GM12878 (cell line): ENCODE data around the gene ZNF792. TPM values are rescaled to one million over a fixed set of nuclear protein-coding genes. Genes with fewer than 3 reads are reported as not detected.

Experiments
- ATAC-seq: fragments of 200-7000 bp; cut with Tn5 transposase; 3 replicates; pipeline ENCODE4 v1.9.1; 2020; ENCODE audit warnings: mild to moderate bottlenecking, moderate library complexity
- BruUV-seq: library from RNA; stranded (reverse); fragments of 400-500 nt; replicated peaks from 2 replicates; lab custom pipeline; 2021; lab: Mats Ljungman, UMichigan
- CTCF ChIA-PET: fragments of 300-600 bp; sonication (Branson Sonifier 250); formaldehyde crosslinking; extraction: SDS; loops from one replicate; lab custom pipeline; 2021; ENCODE audit warnings: inconsistent platforms; lab: Yijun Ruan, JAX
- POLR2A ChIA-PET: fragments of 350-600 bp; formaldehyde crosslinking; extraction: SDS; loops from one replicate; lab custom pipeline; 2021; ENCODE audit warnings: inconsistent platforms; lab: Charles Lee
- RAD21 ChIA-PET: fragments of 300-600 bp; sonication (Branson Sonifier 250); formaldehyde crosslinking; loops from one replicate; lab custom pipeline; 2023; ENCODE audit warnings: antibody characterized with exemption; ENCODE audit not compliant: unreplicated experiment; lab: Charles Lee
- SMC1A ChIA-PET: fragments of 300-600 bp; sonication (Branson Sonifier 250); formaldehyde crosslinking; loops from one replicate; lab custom pipeline; 2023; ENCODE audit not compliant: unreplicated experiment, uncharacterized antibody; lab: Charles Lee
- DNase-seq: peaks from one replicate; pipeline ENCODE4 v3.0.0-alpha.2; 2011; ENCODE audit warnings: low read depth, low spot score
- FAIRE-seq: peaks from 3 replicates; lab custom pipeline; 2011; peaks lifted over from hg19 to GRCh38; lab: Jason Lieb, UNC
- H2AFZ ChIP-seq: 2 replicates; pipeline ENCODE4 v1.6.0; 2011; ENCODE audit warnings: low read depth, low read length, control low read depth; ENCODE audit not compliant: control insufficient read depth
- H3K27ac ChIP-seq: 2 replicates; pipeline ENCODE4 v1.5.1; 2011; ENCODE audit warnings: control low read depth; ENCODE audit not compliant: control insufficient read depth, insufficient read depth
- H3K27me3 ChIP-seq, 2 experiments: replicated peaks in 1 of 2; 2 replicates each; pipeline versions ENCODE4 v1.6.0 to v1.6.1; 2011; ENCODE audit warnings: low read length in 1 of 2; ENCODE audit not compliant: control insufficient read depth in 2 of 2, insufficient read depth in 2 of 2
- H3K36me3 ChIP-seq, 2 experiments: 2 replicates each; pipeline ENCODE4 v1.5.1; 2011; ENCODE audit warnings: low read length in 1 of 2; ENCODE audit not compliant: control insufficient read depth in 2 of 2, insufficient read depth in 2 of 2
- H3K4me1 ChIP-seq: 2 replicates; pipeline ENCODE4 v1.6.1; 2011; ENCODE audit warnings: mild to moderate bottlenecking, low read length, moderate library complexity, mixed read lengths; ENCODE audit not compliant: control insufficient read depth, insufficient read depth
- H3K4me2 ChIP-seq: 2 replicates; pipeline ENCODE4 v1.6.0; 2011; ENCODE audit warnings: control low read depth; ENCODE audit not compliant: control insufficient read depth, insufficient read depth
- H3K4me3 ChIP-seq: fragments of 200-600 bp; sonication (generic); 2 replicates; pipeline ENCODE4 v1.5.1; 2016
- H3K79me2 ChIP-seq: 2 replicates; pipeline ENCODE4 v1.6.0; 2011; ENCODE audit warnings: low read length; ENCODE audit not compliant: control insufficient read depth, insufficient read depth
- H3K9ac ChIP-seq: 2 replicates; pipeline ENCODE4 v1.8.0; 2011; ENCODE audit warnings: low read length, control low read depth, mixed read lengths; ENCODE audit not compliant: control insufficient read depth, insufficient read depth
- H3K9me3 ChIP-seq: replicated peaks from 3 replicates; pipeline ENCODE4 v1.5.1; 2011; ENCODE audit warnings: mild to moderate bottlenecking, low read length; ENCODE audit not compliant: control insufficient read depth, insufficient read depth
- H4K20me1 ChIP-seq: 2 replicates; pipeline ENCODE4 v1.6.0; 2011; ENCODE audit not compliant: control insufficient read depth, insufficient read depth
- ASH2L ChIP-seq: fragments of 300-600, 200-600 bp; sonication (generic); IDR thresholded peaks from 2 replicates; pipeline ENCODE4 v1.6.1; 2017; ENCODE audit warnings: low read depth, mild to moderate bottlenecking, borderline replicate concordance
- BHLHE40 ChIP-seq, 2 experiments: fragments of 450-650 bp in 1 of 2; IDR thresholded peaks; 2 replicates each; pipeline ENCODE4 v1.6.1; 2011 to 2017; ENCODE audit warnings: low read depth in 2 of 2, borderline replicate concordance in 1 of 2, improper control_type of control experiment in 1 of 2, low read length in 1 of 2, mild to moderate bottlenecking in 1 of 2
- CBX3 ChIP-seq: fragments of 200-600 bp; sonication (generic); IDR thresholded peaks from 2 replicates; pipeline ENCODE4 v1.6.1; 2016; ENCODE audit warnings: low read depth, borderline replicate concordance
- CREM ChIP-seq: IDR thresholded peaks from 2 replicates; pipeline ENCODE4 v1.6.1; 2014; ENCODE audit warnings: antibody characterized with exemption, low read depth
- ELK1 ChIP-seq: IDR thresholded peaks from 2 replicates; pipeline ENCODE4 v1.6.1; 2012; ENCODE audit warnings: low read depth, low read length, improper control_type of control experiment
- ESRRA ChIP-seq: IDR thresholded peaks from 2 replicates; pipeline ENCODE4 v1.6.1; 2012; ENCODE audit warnings: mild to moderate bottlenecking, low read length, improper control_type of control experiment
- KDM1A ChIP-seq: fragments of 200-600 bp; sonication (generic); IDR thresholded peaks from 2 replicates; pipeline ENCODE4 v1.6.1; 2016; ENCODE audit warnings: borderline replicate concordance
- NBN ChIP-seq: fragments of 450-650 bp; IDR thresholded peaks from 2 replicates; pipeline ENCODE4 v1.6.1; 2016
- NR2F1 ChIP-seq: fragments of 450-650 bp; conservative IDR thresholded peaks from 2 replicates; pipeline ENCODE4 v1.6.1; 2017; ENCODE audit warnings: mild to moderate bottlenecking
- POLR2AphosphoS2 ChIP-seq: IDR thresholded peaks from 2 replicates; pipeline ENCODE4 v1.6.1; 2011; ENCODE audit warnings: low read depth, mild to moderate bottlenecking, low read length, improper control_type of control experiment, moderate library complexity
- RB1 ChIP-seq: fragments of 450-650 bp; formaldehyde crosslinking; IDR thresholded peaks from 2 replicates; pipeline ENCODE4 v1.6.1; 2017; ENCODE audit warnings: mild to moderate bottlenecking, borderline replicate concordance
- RUNX3 ChIP-seq: IDR thresholded peaks from 2 replicates; pipeline ENCODE4 v1.6.1; 2012; ENCODE audit warnings: low read length, inconsistent platforms
- SKIL ChIP-seq: fragments of 450-650 bp; IDR thresholded peaks from 2 replicates; pipeline ENCODE4 v1.6.1; 2017; ENCODE audit warnings: mild to moderate bottlenecking, low read depth, inconsistent platforms; ENCODE audit not compliant: poor library complexity, severe bottlenecking
- SRF ChIP-seq, 2 experiments: IDR thresholded peaks; 2 replicates each; pipeline ENCODE4 v1.6.1; 2011; ENCODE audit warnings: low read depth in 2 of 2, low read length in 2 of 2, mild to moderate bottlenecking in 1 of 2, moderate library complexity in 1 of 2
- SUZ12 ChIP-seq: fragments of 200-600 bp; sonication (generic); IDR thresholded peaks from one replicate; pipeline ENCODE4 v1.6.1; 2018; ENCODE audit warnings: antibody characterized with exemption, mild to moderate bottlenecking; ENCODE audit not compliant: unreplicated experiment
- TCF3 ChIP-seq: IDR thresholded peaks from 2 replicates; pipeline ENCODE4 v1.6.1; 2012; ENCODE audit warnings: low read depth, mild to moderate bottlenecking, low read length, borderline replicate concordance; ENCODE audit not compliant: insufficient read depth
- YBX1 ChIP-seq: fragments of 450-650 bp; IDR thresholded peaks from 2 replicates; pipeline ENCODE4 v1.6.1; 2016; ENCODE audit warnings: antibody characterized with exemption
- ZNF687 ChIP-seq: fragments of 450-650 bp; IDR thresholded peaks from 2 replicates; pipeline ENCODE4 v1.6.1; 2017; ENCODE audit warnings: mild to moderate bottlenecking, moderate library complexity
- WGBS: methylation state at CpG from one replicate; pipeline ENCODE4 v1.1.6; 2016; ENCODE audit warnings: low lambda C conversion rate; ENCODE audit not compliant: insufficient replicate concordance, insufficient coverage; ENCODE audit errors: missing lambda C conversion rate; 5-methylcytosine and 5-hydroxymethylcytosine counted together
- in situ Hi-C: fragments of 300-500 bp; cut with MboI; formaldehyde crosslinking; loops from 9 replicates; pipeline ENCODE4 v1.14.3; 2018; ENCODE audit warnings: mixed read lengths
- intact Hi-C: fragments of 100-400 bp; cut with micrococcal nuclease; formaldehyde crosslinking; loops from one replicate; pipeline ENCODE4 v1.14.2; 2022; ENCODE audit not compliant: unreplicated experiment
- polyA plus RNA-seq, 11 experiments: library from polyadenylated mRNA; depleted of rRNA in 4 of 11; unstranded in 6 of 11; stranded (reverse) in 5 of 11; fragments of >200 nt; fragmentation: Nextera tagmentation in 4 of 11; fragmentation: Illumina TruSeq in 1 of 11; extraction: Ambion mirVana in 4 of 11; extraction: Trizol in 1 of 11; gene quantifications; 1 replicate in 1 of 11; 2 replicates in 10 of 11; pipeline versions ENCODE4 v1.2.1 to v1.2.3, GENCODE V29; 2011 to 2016; ENCODE audit warnings: inconsistent platforms in 2 of 11, missing spikeins in 2 of 11, low read depth in 1 of 11
- total RNA-seq, 4 experiments: library from RNA; depleted of rRNA in 3 of 4; stranded (reverse); fragments of >200 nt in 3 of 4; fragmentation: Illumina TruSeq in 1 of 4; extraction: Trizol in 1 of 4; gene quantifications; 2 replicates each; pipeline versions ENCODE4 v1.2.1 to v1.2.3, GENCODE V29; 2013 to 2021

The ZNF792 gene
- total and polyA plus RNA-seq, 10 of the 15 experiments (the other 5 are each of a cell fraction or from before 2014, with no cell fraction given): 0.53 to 4.8 (median 1.3) TPM

- no peak overlapping the region for H2AFZ ChIP-seq
- H3K27ac ChIP-seq: no peak overlapping the region
- H3K4me1 ChIP-seq: peaks cover 8% of the 10 kb centered on the region
- H4K20me1 ChIP-seq: no peaks in the 10 kb centered on the region
- no peak overlapping the region for H3K4me3 ChIP-seq
- in situ Hi-C loops: loop anchor here (5.0 to 25.0 kb wide), 2 partner anchors 38 to 1388 kb away; no protein-coding TSS in a partner anchor
- peaks cover 2% of the 10 kb centered on the region; the same call in 1 of the 3 replicates for H3K9me3 ChIP-seq
- SMC1A ChIA-PET: interaction anchor here (1.0 to 3.2 kb wide), 4 partner anchors 15 to 38 kb away, joined by 3 to 17 read pairs (median 10); no protein-coding TSS in a partner anchor
- WGBS: 38% methylated on average over 5 of the region's 5 CpGs
- RAD21 ChIA-PET: interaction anchor here (1.2 to 1.7 kb wide), 4 partner anchors 14 to 38 kb away, joined by 5 to 8 read pairs (median 5); no protein-coding TSS in a partner anchor
- no peak for FAIRE-seq
- no peaks in the 10 kb centered on the region for H3K27me3 ChIP-seq
- H3K36me3 ChIP-seq: no peaks in the 10 kb centered on the region
- no TSS peak for BruUV-seq
- ATAC-seq: no peak
- CTCF ChIA-PET: interaction anchor here (1.4 to 5.1 kb wide), 6 partner anchors 16 to 42 kb away, joined by 4 to 62 read pairs (median 10); no protein-coding TSS in a partner anchor
- intact Hi-C loops: loop anchor here (10.0 kb wide), 1 partner anchor 160 kb away; the partner anchor contains the start of genes FXYD1 and LGI4
- no peak for DNase-seq
- POLR2A ChIA-PET: interaction anchor here (0.7 kb wide), 1 partner anchor 24 kb away, joined by 4 read pairs; no protein-coding TSS in a partner anchor
- no peak overlapping the region for H3K9ac ChIP-seq
- no peak overlapping the region for H3K4me2 ChIP-seq
- no peaks in the 10 kb centered on the region for H3K79me2 ChIP-seq
- TF ChIP-seq POLR2AphosphoS2 (no peak), ZNF687 (no peak), YBX1 (no peak), ESRRA (no peak), SKIL (no peak), RB1 (no peak), SRF (IDR thresholded peaks at IDR 0.05; ENCODE audit: low read depth in 2 of 2, low read length in 2 of 2) (no peak), BHLHE40 (IDR thresholded peaks at IDR 0.05; ENCODE audit: borderline replicate concordance in 1 of 2, low read depth in 2 of 2, low read length in 1 of 2) (no peak), CBX3 (no peak), NBN (no peak), KDM1A (no peak), NR2F1 (no peak), SUZ12 (no peak), ELK1 (no peak), RUNX3 (no peak), CREM (no peak), ASH2L (no peak), TCF3 (no peak)
Observed at GRCh38 chr19:34974646-34975045, 10.6 kb upstream of the ZNF792 start.
